K562 (cell line): Measurements from ENCODE around the gene TUBB2A. TPM values are rescaled to one million over a fixed set of nuclear protein-coding genes. Genes with fewer than 3 reads are reported as not detected.
A peak's percentile ranks its signal among the peaks of the same experiment; 100 is the strongest.

Source experiments
- CBX8 ChIP-seq: fragments of 200-600 bp; sonication (generic); IDR thresholded peaks from 2 replicates; pipeline ENCODE4 v1.6.1; 2012; ENCODE audit warnings: borderline replicate concordance, mixed run types, low read depth, mild to moderate bottlenecking, moderate library complexity, mixed read lengths, low read length, control low read depth, inconsistent platforms; ENCODE audit not compliant: poor library complexity, severe bottlenecking; ENCODE audit errors: extremely low read depth
- CTCF ChIP-seq, 3 experiments: IDR thresholded peaks in 2 of 3; conservative IDR thresholded peaks in 1 of 3; 2 replicates each; pipeline ENCODE4 v1.5.1; 2011 to 2012; ENCODE audit warnings: low read length in 3 of 3, mild to moderate bottlenecking in 3 of 3, control low read depth in 2 of 3, improper control_type of control experiment in 1 of 3, inconsistent platforms in 1 of 3, low read depth in 1 of 3, mixed read lengths in 1 of 3, moderate library complexity in 1 of 3; ENCODE audit not compliant: insufficient read depth in 2 of 3
- ELF1 ChIP-seq: fragments of 200-800 bp; sonication (Bioruptor generic); IDR thresholded peaks from 2 replicates; pipeline ENCODE4 v1.6.1; 2016; ENCODE audit warnings: missing genetic modification characterization, missing compliant biosample characterization
- GABPB2 ChIP-seq: fragments of 250-450 bp; sonication (Bioruptor Pico); conservative IDR thresholded peaks from 2 replicates; pipeline ENCODE4 v1.5.1; 2021; ENCODE audit warnings: mild to moderate bottlenecking
- HDAC2 ChIP-seq: fragments of 450-650 bp; IDR thresholded peaks from 2 replicates; pipeline ENCODE4 v1.6.1; 2016; ENCODE audit warnings: mild to moderate bottlenecking
- HMBOX1 ChIP-seq: sonication (generic); IDR thresholded peaks from 2 replicates; pipeline ENCODE4 v1.6.1; 2016
- KDM4B ChIP-seq, 2 experiments: fragments of 450-650 bp in 1 of 2; sonication (generic) in 1 of 2; IDR thresholded peaks; 2 replicates each; pipeline ENCODE4 v1.6.1; 2016 to 2017; ENCODE audit warnings: borderline replicate concordance in 2 of 2, antibody characterized with exemption in 1 of 2, low read depth in 1 of 2, mild to moderate bottlenecking in 1 of 2
- KDM5B ChIP-seq: fragments of 200-600 bp; sonication (generic); IDR thresholded peaks from 2 replicates; pipeline ENCODE4 v1.6.1; 2012; ENCODE audit warnings: low read depth, mild to moderate bottlenecking, moderate library complexity, low read length, control low read depth, inconsistent platforms; ENCODE audit not compliant: insufficient replicate concordance
- MCM5 ChIP-seq: fragments of 450-650 bp; IDR thresholded peaks from 2 replicates; pipeline ENCODE4 v1.6.1; 2016; ENCODE audit warnings: low read depth
- MXI1 ChIP-seq: IDR thresholded peaks from 2 replicates; pipeline ENCODE4 v1.6.1; 2011; ENCODE audit warnings: low read depth, mild to moderate bottlenecking, improper control_type of control experiment, low read length
- NCOA6 ChIP-seq: fragments of 450-650 bp; IDR thresholded peaks from 2 replicates; pipeline ENCODE4 v1.6.1; 2017; ENCODE audit warnings: mild to moderate bottlenecking
- NKRF ChIP-seq: fragments of 450-650 bp; IDR thresholded peaks from 2 replicates; pipeline ENCODE4 v1.6.1; 2016; ENCODE audit warnings: borderline replicate concordance
- PHB ChIP-seq: fragments of 250-450 bp; sonication (Bioruptor Pico); IDR thresholded peaks from 2 replicates; pipeline ENCODE4 v1.5.0; 2021
- PML ChIP-seq: IDR thresholded peaks from 2 replicates; pipeline ENCODE4 v1.6.1; 2012; ENCODE audit warnings: low read length, inconsistent platforms
- RBM25 ChIP-seq: fragments of 200-400 bp; formaldehyde crosslinking; IDR thresholded peaks from 2 replicates; pipeline ENCODE4 v1.6.1; 2018; ENCODE audit warnings: low read length, low read depth, moderate library complexity; ENCODE audit not compliant: severe bottlenecking
- SIX5 ChIP-seq, 2 experiments: IDR thresholded peaks; 2 replicates each; pipeline ENCODE4 v1.6.1; 2011; ENCODE audit warnings: low read length in 2 of 2, borderline replicate concordance in 1 of 2, low read depth in 1 of 2, mild to moderate bottlenecking in 1 of 2, moderate library complexity in 1 of 2; ENCODE audit not compliant: insufficient read depth in 1 of 2
- SMAD4 ChIP-seq: fragments of 250-450 bp; sonication (Bioruptor Pico); conservative IDR thresholded peaks from 2 replicates; pipeline ENCODE4 v1.8.0; 2021; ENCODE audit warnings: inconsistent platforms, mild to moderate bottlenecking, moderate library complexity
- SRSF7 ChIP-seq: fragments of 200-400 bp; formaldehyde crosslinking; optimal IDR thresholded peaks from 2 replicates; pipeline ENCODE3; 2017; ENCODE audit warnings: mild to moderate bottlenecking, low read depth, low read length
- TFAP4 ChIP-seq: sonication (generic); formaldehyde crosslinking; IDR thresholded peaks from 2 replicates; pipeline ENCODE4 v1.8.0; 2022; ENCODE audit warnings: missing genetic modification reagents, mild to moderate bottlenecking, moderate library complexity, borderline replicate concordance
- polyA plus RNA-seq, 8 experiments: library from polyadenylated mRNA; depleted of rRNA in 4 of 8; stranded (reverse) in 5 of 8; unstranded in 3 of 8; fragments of >200 nt; fragmentation: Nextera tagmentation in 2 of 8; fragmentation: Illumina TruSeq in 1 of 8; extraction: Ambion mirVana in 2 of 8; extraction: Trizol in 1 of 8; gene quantifications; 2 replicates each; pipeline versions ENCODE4 v1.2.1 to v1.2.3, GENCODE V29; 2011 to 2014; ENCODE audit warnings: inconsistent platforms in 1 of 8, missing spikeins in 1 of 8
- total RNA-seq, 7 experiments: library from RNA; depleted of rRNA in 6 of 7; stranded (reverse); fragments of >200 nt in 6 of 7; fragmentation: Illumina TruSeq in 2 of 7; extraction: Trizol in 2 of 7; gene quantifications; 2 replicates each; pipeline versions ENCODE4 v1.2.1 to v1.2.3, GENCODE V29; 2011 to 2021; ENCODE audit warnings: low replicate concordance in 1 of 7

The TUBB2A gene
- total and polyA plus RNA-seq, 9 of the 15 experiments (the other 6 are each of a cell fraction or from before 2014, with no cell fraction given): 3.6 to 92.1 (median 45.6) TPM

- TF ChIP-seq NKRF (peak; percentile 65; the same call in 1 of the 2 replicates), SRSF7 (no peak), SMAD4 (CRISPR knock-in tag) (peak; percentile 57; the same call in 1 of the 2 replicates), ELF1 (tag) (peak; percentile 36; the same call in 1 of the 2 replicates), SIX5 (IDR thresholded peaks at IDR 0.05; ENCODE audit: borderline replicate concordance in 1 of 2, insufficient read depth in 1 of 2, low read depth in 1 of 2, low read length in 2 of 2) (no peak), CTCF (IDR thresholded peaks at IDR 0.05 in 2 of 3, conservative IDR thresholded peaks at IDR 0.05 in 1 of 3; ENCODE audit: insufficient read depth in 2 of 3, low read depth in 1 of 3, low read length in 3 of 3) (peak; percentile 49 to 52 (median 51); a peak in 4 of 6 replicates), RBM25 (peak; percentile 74), MXI1 (peak; percentile 58; the same call in 1 of the 2 replicates), TFAP4 (CRISPR knock-in tag) (peak; percentile 75; the same call in 1 of the 2 replicates), CBX8 (no peak), PML (peak; percentile 50; the same call in 1 of the 2 replicates), PHB (CRISPR knock-in tag) (no peak), GABPB2 (CRISPR knock-in tag) (no peak), KDM4B (IDR thresholded peaks at IDR 0.05; ENCODE audit: borderline replicate concordance in 2 of 2, low read depth in 1 of 2) (0 out of 4 replicates have a peak, but pooled peaks of 1 of the 2 experiments have one; percentile 17), HDAC2 (no peak; the same call in 1 of the 2 replicates), MCM5 (no peak), NCOA6 (no peak), HMBOX1 (0 out of 2 replicates have a peak, but pooled peaks have one; percentile 33), KDM5B (peak; percentile 67)
These were observed 38.6 kb upstream of the TUBB2A start (continued) for GRCh38 chr6:3195695-3196497.
